GM18520 (cell line): Measurements from ENCODE around the gene SETD1B.

Experiments used
- ATAC-seq: cut with Tn5 transposase; IDR thresholded peaks from one replicate; pipeline ENCODE4 v1.9.1; 2021; ENCODE audit not compliant: unreplicated experiment

The SETD1B gene

DNA sequence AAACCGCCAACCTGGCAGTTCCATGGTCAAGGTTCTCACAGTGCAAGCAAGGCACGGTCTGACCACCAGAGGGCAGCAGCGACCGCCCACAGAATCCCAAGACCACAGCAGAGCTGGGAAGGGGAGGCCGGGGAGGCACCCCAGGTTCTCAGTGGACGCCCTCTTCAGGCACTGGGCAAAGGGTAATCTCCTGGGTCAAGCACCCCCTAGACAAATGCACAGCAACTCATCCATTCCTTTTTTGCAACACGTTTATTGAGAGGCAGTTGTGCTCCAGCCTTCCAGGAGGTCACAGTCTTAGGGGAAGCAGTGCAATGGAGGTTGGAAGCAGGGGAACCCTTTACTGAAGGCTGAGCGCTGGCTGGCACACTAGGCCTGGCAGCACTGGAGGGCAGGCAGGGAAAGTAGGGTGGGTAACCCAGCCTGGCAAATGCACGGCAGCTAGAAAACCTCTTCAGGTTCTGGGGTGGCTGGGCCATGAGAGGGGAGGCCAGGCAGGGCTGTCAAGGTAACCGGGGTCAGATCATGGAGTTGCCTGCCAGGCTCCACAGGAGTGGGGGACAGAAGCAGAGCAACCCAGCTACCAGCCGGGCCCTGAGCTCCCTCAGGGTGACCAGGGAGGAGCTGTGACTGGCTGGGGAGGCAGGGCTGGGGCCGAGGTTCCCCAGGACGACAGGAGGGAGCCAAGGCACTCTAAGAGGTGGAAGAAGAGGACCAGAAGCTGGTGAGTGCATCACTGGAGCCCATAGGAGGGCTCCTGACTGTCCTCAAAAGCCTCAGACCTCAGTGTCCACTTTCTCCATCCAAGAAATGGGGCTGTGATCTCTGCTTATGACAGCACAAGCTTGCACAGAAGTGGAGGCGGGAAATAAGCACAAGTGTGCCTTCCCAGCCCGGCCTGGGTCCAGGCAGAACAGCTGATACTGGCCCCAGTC lies 8.5 kb upstream of the SETD1B start:
- no peak for ATAC-seq

DNA sequence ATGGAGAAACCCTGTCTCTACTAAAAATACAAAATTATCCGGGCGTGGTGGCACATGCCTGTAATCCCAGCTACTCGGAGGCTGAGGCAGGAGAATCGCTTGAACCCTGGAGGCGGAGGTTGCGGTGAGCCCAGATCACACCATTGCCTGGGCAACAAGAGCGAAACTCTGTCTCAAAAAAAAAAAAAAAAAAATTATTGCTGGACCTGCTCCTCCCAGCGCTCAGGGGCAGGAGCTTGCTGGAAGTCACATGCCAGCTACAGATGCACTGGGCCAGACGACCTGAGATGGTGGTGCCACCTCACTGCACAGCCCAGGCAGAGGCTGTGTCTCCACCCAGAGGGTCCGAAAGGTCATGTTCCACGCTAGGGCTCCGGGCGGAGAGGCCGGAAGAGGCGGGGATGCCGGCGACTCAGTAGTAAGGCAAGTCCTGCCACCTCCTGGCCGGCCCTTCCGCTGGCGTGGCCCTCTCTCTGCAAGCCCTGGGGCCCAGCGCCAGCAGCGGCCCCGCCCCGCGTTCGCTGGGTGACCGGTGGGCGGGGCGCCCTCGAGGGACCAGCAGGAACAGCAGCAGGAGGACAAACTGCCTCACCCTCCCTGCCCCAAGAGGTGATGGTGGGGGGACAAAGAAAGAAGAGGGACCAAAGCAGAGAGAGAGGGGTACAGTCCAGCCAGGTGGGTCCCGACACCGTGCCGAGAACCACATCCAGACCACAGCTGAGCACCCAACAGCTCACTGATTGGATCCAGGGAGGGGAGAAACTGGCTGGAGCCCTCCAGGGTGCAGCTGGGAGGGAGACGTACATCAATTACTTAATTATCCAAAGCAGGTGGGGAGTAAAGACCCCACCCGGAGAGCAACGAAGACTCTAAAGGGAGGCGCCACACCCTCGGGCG lies 6.7 kb upstream of the SETD1B start:
- ATAC-seq: no peak

DNA sequence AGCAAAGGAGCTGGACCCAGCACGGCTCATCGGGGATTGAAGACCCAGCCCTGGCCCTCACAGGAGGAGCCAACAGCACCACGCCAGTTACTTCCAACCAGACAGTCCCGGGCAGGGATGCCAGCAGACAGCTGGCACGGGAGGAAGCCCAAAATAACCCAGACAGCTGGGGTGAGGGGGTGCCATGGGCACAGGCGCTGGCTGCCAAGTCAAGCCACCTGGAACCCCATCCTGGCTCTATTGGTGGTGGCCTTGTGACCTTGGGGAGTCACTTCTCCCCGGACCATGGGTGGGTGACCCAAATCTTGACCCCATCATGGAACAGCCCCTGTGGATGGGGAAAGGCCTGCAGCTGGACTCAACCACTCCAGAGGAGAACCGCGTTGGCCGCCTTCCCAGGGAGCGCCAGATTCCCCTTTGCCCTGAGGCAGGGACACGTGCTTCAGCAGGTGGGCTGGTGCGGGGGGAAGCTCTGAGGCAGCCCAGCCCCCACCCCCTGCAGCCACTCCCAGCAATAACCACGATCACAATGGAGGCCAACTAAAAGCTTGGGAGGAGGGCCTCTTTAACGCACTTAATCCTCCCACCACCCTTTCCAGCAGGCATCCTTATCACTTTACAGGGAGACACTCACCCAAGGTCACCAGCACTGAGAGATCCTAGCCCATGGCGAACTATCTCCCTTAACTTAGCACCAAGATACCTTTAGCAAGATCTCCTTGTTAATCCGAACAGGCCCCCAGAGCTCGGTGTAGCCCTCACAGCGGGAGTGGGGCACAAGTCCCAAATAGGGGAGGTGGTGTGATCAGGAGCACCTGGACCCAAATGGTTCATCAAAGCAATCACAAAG lies 5.6 kb upstream of the SETD1B start:
- ATAC-seq: no peak

DNA sequence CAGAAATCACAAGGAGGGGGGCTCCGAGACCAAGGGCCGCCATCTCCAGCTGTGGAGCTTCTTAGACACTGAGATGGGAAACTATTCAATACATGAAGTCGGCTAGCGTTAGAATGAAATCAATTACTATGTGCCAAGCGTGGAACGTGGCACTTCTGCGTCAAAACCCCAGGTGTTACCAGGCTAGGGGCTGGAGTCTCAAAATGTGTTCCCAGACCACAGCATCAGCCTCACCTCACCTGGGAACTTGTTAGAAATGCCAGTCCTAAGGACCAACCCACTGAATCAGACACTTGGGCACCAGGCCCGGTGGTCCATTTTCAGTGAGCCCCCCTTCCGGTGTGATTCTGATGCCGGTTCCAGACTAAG lies 5.0 kb upstream of the SETD1B start:
- ATAC-seq: no peak

DNA sequence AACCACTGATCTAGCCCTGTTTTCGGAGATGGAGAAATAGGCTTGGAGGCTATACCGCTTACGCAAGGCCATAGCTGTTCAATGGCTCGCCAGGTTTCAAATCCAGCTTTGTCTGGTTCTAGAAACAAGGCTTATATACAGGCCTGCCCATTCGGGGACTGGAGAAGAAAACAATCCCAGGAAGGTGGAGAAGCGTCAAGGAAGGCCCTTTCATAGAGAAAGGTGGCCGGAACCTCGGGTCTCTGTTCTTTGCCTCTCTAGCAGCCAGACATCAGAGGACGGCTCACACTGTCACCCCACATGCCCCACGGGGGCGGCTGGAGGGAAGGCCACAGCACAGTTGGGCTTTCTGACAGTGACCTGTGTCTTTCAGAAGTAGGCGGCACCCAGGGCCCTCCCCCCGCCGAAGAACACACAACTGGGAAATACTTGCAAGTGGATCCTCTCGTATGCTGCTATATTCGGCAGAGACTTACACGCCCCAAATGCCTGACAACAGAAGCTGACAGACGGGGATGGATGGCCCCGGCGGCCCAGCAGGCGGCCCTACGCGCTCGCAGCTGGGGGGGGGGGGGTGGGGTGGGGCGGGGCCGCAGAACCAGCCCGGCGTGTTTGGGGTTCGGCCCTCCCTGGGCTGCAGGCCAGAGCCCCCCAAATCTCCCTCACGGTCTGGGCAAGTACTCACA lies 4.5 kb upstream of the SETD1B start:
- ATAC-seq: no peak

DNA sequence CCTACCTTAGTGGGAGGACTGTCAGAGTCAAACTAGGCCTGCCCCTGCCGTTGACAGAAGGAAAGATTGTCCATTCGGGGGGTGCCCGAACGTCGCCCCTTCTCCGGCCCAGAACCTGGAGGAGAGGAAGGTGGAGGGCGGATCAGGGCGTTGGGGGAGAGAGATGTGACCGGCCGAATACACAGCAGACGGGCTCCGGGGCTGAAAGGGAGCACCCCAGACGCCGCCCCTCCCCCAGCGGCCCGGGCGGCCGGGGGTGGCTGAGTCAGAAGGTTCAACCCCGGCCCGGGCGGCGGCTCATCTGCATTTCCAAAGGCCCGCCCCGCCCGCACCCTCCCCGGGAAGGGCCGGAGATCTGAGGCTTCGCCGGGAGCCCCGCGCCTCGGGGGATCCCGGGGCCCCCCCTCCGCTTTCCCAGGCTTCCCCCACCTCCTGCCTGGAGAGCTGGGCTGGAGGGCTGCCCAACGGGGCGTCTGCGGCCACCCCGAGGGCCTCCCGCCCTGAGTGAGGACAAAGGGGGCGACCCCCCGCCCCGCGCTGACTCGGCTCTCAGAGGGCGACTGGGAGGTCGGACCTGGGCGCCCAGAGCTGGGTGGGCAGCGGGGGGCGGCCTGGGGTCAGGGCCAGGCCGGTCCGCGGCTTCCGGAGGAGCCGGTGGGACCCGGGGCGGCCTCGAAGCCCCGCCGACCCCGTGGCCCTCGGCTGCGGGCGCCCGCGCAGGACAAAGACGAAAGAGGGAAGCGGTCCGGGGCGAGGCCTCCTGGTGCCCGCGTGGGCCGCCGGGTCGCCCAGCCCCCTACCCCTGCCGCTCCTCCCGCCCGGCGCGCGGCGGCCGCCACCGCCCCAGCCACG lies 3.7 kb upstream of the SETD1B start:
- peak; percentile 18 for ATAC-seq

DNA sequence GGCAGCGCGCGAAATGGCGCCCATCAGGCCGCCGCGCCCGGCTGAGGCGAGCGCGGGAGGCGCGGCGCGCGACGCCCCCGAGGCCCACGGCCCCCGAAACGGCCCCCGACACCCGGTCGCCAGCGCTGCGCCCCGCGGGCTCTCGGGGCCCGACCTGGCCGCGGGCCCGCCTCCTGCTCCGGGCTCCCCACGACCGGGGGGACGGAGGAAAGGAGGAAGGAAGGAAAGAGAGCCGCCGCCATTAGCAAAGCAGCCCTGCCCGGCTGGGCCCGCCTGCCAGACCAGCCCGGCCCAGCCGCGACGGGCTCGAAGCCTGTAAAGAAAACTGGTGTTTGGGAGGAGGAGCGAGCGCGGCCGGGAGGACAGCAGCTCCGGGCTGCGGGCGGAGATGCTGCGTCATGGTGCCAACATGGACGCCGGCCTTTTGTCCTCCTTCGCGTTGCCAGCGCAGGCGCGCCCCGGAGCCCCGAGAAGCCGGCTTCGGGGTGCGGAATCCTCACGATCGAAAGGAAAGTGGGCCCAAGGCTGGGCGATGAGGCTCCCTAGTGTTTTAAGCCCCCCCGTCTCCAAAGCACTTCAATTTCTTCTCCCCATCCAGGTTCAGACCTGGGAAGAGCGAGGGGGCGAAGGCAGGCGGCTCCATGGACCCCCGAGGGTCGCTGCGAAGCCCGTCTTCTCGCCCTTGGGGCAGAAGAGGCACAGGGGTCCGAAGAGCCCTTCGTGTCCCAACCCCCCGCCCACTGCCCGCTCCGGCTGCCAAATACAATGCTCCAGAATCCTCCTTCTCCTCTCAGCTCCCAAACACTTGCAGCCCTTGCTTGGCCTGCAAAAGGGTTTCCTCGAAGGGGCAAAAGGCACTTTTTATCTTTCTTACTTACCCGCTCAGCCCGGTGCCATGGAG lies 2.9 kb upstream of the SETD1B start:
- ATAC-seq: no peak

DNA sequence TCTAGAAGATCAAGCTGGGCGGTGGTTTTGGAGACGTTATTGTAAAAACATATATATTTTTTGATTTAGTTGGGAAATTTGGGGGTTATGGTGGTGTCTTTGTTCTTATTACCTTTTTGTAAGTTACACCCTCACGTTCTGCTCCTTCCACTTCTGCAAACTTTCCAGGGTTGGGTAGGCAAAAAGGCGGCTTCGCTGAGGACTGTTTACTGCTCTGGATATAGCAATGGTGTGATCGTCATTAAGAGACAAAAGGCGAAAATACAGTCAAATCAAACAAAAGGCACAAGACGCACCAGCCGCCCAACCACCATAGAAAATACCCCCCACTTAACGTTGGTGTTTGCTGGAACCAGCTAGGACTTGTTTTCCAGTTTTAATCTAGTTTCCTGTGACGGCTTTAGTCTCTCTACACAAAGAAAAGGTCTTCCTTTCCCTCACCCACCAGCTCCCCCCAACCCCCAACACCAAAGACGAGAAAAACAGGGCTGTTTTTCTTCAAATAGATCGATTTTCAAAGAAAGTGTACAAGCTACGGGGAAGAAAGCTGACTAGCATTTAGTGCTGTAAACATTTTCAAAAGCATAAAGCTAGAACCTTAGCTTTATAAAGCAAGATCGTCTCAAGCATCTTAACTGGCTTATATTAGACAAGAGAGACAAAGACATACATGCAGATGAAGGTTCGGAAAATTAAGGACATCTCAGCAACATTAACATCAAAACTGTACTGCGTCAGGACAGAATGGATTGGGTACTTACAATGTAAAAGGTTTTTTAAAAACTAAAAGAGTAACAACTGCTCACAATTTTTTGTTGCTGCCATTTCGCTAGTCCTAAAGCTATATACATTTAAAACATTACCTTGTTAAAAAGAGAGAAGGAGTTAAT lies 2.0 kb upstream of the SETD1B start:
- no peak for ATAC-seq

DNA sequence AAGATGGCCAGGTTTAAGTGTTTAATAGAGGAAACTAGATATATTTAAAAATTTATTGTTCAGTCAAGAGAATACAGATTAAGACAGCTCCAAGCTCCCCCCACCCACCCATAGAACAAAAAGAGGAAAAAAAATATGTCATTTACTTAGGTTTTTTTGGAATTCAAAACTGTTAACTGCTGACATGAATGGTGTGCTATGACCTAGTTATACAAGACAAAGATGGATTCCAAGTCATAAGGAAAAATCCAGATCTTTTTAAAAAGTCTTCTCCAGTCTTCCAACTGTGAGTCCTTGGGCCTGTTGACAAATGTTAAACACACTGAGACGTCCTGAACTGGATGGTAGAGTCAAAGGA lies 1.3 kb upstream of the SETD1B start:
- ATAC-seq: no peak

DNA sequence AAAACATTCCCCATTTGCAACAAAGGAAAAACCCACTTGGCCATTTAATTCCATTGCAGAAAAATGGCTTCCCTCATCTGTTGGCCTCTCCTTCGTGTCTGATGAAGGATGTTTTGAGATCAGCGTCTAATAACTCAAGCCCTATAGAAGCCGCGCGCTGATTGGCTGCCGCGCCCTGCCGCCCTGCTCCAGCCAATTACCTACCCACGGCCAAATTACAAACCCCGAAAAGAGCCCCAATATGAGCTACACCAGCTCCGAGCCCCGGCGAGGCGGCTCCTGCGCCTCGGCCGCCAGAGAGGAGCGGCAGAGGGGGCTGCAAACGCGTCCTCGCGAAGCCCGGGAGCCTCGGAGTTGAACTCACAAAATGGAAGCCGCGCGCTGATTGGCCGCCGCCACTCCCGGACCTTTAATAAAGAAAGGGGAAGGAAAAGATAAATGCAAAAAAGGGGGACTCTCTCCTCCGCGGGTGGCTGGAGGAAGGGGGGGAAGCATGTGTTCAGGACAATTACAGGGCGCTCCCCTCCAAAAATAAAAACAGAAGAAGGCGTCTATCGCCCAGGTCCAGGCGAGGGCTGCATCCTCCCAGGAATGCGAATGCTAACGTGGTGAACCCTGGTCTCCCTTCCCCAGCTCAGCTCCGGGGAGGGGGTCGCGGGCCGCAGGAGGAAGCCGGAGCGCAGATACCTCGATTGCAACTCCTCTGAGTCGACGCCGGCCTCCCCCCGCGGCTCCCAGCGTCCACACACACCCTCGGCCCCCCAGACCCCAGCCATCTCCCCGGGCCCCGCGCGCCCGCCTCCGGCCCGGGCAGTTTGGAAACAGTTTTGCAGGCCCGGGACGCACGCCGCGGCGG lies 738 bp upstream of the SETD1B start:
- ATAC-seq: peak; percentile 34

DNA sequence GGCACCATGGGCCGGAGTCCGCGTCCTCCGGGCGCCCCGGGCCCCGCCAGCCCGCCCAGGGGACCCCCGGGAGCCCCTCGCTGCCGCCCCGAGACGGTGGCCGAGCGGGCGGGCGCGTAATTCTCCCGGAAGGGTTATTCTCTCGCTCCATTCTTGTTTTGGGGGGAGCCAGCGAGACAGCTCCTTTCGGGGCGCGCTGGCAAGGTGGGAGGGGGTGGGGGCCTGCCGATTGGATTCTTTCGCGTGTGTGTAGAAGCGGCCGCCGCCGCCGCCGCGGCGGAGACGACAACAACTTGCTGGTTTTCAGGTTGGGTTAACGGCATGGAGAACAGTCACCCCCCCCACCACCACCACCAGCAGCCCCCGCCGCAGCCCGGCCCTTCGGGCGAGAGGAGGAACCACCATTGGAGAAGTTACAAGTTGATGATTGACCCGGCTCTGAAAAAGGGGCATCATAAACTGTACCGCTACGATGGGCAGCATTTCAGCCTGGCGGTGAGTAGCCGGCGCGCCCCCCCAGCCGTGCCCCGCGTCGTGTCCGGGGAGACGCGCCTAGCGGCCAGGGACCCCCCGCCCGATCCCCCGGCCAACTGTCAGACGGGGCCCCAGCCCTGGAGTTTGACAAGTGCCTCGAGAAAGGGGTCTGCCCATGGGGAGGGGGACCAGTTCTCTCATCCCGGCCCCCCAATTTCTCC lies 755 bp downstream of the SETD1B start:
- ATAC-seq: no peak

DNA sequence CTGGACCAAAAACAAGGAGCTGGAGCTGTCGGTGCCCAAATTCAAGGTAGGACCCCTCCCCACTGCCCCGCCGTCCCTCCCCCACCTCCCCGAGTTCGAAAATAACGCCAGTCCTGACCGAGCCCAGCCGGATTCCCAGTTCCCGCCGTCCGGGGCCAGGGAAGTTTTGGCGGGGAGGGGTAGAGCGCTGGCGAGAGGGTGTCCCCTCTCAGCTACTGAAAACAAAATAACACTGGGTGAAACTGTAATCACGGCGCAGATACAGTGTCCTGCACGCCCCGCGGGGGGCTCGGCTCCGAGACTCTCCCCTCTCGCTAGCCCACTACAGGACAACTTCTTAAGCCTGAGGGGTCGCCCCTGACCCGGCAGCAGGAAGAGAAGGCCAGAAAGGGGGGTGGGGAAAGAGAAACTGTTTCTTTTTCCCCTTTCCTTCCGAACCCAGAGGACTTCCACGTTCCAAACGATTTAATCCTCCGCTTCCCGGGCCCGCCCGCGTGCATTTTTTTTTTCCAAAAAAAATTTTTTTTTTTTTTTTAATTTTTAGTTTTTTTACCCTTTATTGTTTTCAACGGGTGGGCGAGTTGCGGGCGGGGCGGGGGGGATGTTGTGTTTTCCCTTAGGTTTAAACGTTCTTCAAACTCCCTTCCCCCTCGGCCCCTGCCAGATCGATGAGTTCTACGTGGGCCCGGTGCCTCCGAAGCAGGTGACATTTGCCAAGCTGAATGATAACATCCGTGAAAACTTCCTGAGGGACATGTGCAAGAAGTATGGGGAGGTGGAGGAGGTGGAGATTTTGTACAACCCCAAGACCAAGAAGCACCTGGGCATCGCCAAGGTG lies 1.6 kb downstream of the SETD1B start:
- ATAC-seq: no peak

DNA sequence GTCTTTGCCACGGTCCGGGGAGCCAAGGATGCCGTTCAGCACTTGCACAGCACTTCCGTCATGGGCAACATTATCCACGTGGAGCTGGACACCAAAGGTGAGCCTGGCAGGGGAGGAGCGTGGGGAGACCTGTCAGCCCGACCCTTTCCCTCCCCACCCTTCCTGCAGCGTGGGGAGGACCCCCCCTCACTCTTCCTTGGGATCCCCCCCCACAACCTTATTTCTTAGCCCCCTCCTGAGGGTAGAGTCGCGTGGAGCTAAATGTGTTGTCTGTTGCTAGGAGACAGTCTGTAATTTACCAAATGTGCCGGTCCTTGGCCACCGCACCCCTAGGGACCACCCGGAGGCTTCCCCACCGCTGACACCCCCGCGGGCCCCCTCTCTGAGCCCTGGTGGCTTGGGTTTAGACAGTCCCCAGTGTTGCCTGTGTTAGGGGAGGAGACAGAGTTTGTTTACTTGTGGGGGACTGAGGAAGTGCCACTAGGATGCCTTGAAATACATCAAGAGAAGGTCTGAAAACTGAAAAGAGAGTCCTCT lies 2.3 kb downstream of the SETD1B start:
- no peak for ATAC-seq

DNA sequence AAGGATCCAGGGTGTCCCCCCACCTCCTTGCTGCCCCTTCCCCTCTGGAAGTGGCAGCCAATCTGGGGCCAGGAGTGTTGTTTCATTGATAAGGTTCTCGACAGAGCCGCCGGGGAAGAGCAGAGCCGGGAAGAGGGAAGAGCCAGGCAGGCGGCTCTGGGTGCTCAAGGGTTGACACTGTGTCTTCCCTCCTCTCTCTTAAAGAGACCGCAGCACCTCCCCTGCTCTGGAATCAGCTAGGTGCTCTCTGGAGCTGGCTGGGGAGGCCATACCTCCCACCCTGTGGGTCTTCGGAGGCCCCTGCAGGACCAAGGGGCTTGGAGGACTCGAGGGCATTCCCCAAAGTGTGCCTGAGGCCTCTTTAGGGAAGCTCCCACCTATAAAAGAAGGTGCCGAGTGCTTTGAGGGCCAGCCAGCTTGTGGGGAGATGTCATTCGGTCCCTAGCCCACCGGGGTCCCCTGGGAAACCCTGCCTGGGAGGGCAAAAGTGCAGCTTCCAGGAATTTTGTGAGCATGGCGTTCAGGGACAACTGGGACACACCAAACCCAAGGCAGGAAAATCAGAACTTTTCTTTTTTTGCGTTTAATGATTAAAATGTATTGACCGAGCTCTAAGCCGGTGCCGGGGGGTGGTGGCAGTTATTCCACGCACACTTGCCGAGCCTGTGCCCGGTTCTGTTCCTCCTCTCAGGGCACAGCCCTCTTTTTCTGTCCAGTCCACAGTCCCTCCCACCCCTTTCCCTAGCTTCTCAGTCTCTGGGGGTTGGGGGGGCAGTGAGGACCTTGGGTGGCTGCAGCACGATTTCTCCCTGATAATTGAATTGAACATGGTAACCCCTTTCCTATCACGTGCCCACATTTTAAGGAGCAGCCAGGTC lies 3.0 kb downstream of the SETD1B start:
- no peak for ATAC-seq
